ENCODE data around the gene MLF2. TPM values are rescaled to one million over a fixed set of nuclear protein-coding genes. Genes with fewer than 3 reads are reported as not detected.

MLF2 gene
- total RNA-seq, 1 donor from 2014 or later = 120 TPM

- Histone ChIP-seq H2AFZ (replicated peaks) (no peak overlapping the region), H3K4me3 (no peak overlapping the region), H3K9ac (no peak overlapping the region), H3F3A (ENCODE audit: low read depth) (peaks cover 19% of the 10 kb centered on the region), H3K27me3 (no peaks in the 10 kb centered on the region), H3K79me2 (ENCODE audit: low read depth) (peaks cover 21% of the 10 kb centered on the region), H3K4me2 (no peak overlapping the region), H4K20me1 (ENCODE audit: low read depth) (peaks cover 17% of the 10 kb centered on the region), H3K36me3 (peaks cover 4% of the 10 kb centered on the region), H3K4me1 (peaks cover 17% of the 10 kb centered on the region), H3K27ac (no peak overlapping the region), H3K9me3 (ENCODE audit: low read depth) (no peaks in the 10 kb centered on the region)
- H3K4me3 Mint-ChIP-seq = no peak overlapping the region
- peaks cover 24% of the 10 kb centered on the region for H3K4me1 Mint-ChIP-seq
- H3K9me3 Mint-ChIP-seq = no peaks in the 10 kb centered on the region
- TF ChIP-seq EZH2 (IDR thresholded peaks at IDR 0.05) (no peak), EZH2phosphoT487 (IDR thresholded peaks at IDR 0.05) (no peak), CTCF (IDR thresholded peaks at IDR 0.05) (no peak)
- H3K27ac Mint-ChIP-seq = no peak overlapping the region
- no peak for DNase-seq (ENCODE audit: low spot score)
- H3K36me3 Mint-ChIP-seq = peaks cover 22% of the 10 kb centered on the region
- peaks cover 3% of the 10 kb centered on the region for H3K27me3 Mint-ChIP-seq (ENCODE audit: insufficient read depth, low read depth)
Measured at GRCh38 chr12:6750506-6750905, 2.4 kb downstream of the MLF2 start.

DNA sequence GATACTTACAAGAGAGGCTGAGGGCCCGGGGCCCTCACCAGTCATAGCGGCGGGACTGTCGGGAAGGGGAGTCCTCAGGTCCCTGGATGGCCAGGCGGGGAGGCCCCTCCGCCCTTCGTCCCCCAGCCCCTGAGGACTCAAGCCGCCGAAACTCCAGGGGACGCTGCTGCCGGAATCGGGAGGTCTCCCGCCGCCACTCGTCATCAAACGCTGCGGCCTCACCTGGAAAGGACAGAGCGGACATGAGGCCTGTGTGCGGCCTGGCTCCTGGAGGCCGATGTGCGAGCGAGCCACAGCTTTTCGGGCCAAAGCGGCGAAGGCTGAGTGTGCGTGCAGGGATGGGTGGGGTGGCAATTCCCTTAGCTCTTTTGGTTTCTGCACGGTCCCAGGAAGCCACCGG lies 4.2 kb downstream of the MLF2 start:
- Histone ChIP-seq H3K9ac (no peak overlapping the region), H3K4me1 (peaks cover 11% of the 10 kb centered on the region), H3K36me3 (peaks cover 4% of the 10 kb centered on the region), H4K20me1 (ENCODE audit: low read depth) (peaks cover 17% of the 10 kb centered on the region), H3F3A (ENCODE audit: low read depth) (peaks cover 14% of the 10 kb centered on the region), H2AFZ (replicated peaks) (no peak overlapping the region), H3K9me3 (ENCODE audit: low read depth) (no peaks in the 10 kb centered on the region), H3K4me2 (no peak overlapping the region), H3K27ac (no peak overlapping the region), H3K79me2 (ENCODE audit: low read depth) (peaks cover 21% of the 10 kb centered on the region), H3K27me3 (no peaks in the 10 kb centered on the region), H3K4me3 (no peak overlapping the region)
- Mint-ChIP-seq H3K36me3 (peaks cover 29% of the 10 kb centered on the region), H3K9me3 (no peaks in the 10 kb centered on the region), H3K27ac (no peak overlapping the region), H3K4me3 (no peak overlapping the region), H3K4me1 (peaks cover 22% of the 10 kb centered on the region), H3K27me3 (ENCODE audit: insufficient read depth, low read depth) (peaks cover 5% of the 10 kb centered on the region)
- TF ChIP-seq CTCF (IDR thresholded peaks at IDR 0.05) (no peak), EZH2phosphoT487 (IDR thresholded peaks at IDR 0.05) (no peak), EZH2 (IDR thresholded peaks at IDR 0.05) (no peak)
- DNase-seq (ENCODE audit: low spot score) = no peak

DNA sequence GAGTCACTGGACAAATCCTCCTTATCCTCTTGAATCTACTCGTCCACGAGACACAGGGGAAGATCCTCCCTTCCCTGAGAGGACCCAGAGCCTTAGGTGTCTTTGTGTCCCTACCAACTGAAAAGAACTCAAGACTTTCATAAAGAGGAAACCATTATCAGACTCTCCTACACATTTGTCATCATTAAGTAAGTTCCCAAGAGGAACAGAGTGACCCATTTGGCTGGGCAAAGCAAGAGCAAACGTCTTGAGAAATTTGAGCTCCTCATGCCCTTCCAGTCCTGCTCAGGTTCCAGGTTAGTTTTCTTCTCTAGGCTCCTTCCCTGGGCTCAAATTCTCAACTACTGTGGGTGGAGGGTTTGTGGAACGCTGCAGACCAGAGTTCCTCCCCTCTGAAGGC lies 5.7 kb downstream of the MLF2 start:
- H3K9me3 Mint-ChIP-seq = no peaks in the 10 kb centered on the region
- no peak overlapping the region for H3K4me3 ChIP-seq
- TF ChIP-seq EZH2 (IDR thresholded peaks at IDR 0.05) (no peak), EZH2phosphoT487 (IDR thresholded peaks at IDR 0.05) (no peak), CTCF (IDR thresholded peaks at IDR 0.05) (no peak)
- DNase-seq (ENCODE audit: low spot score) = no peak
- H3K9ac ChIP-seq = no peak overlapping the region
- H3K27me3 ChIP-seq = no peaks in the 10 kb centered on the region
- H3K36me3 Mint-ChIP-seq = peaks cover 29% of the 10 kb centered on the region
- H3K27ac ChIP-seq = no peak overlapping the region
- peaks cover 4% of the 10 kb centered on the region for H3K36me3 ChIP-seq
- no peak overlapping the region for H3K4me3 Mint-ChIP-seq
- H3K27ac Mint-ChIP-seq = no peak overlapping the region
- no peaks in the 10 kb centered on the region for H3K9me3 ChIP-seq (ENCODE audit: low read depth)
- H3F3A ChIP-seq (ENCODE audit: low read depth) = peaks cover 9% of the 10 kb centered on the region
- H4K20me1 ChIP-seq (ENCODE audit: low read depth) = peaks cover 11% of the 10 kb centered on the region
- H2AFZ ChIP-seq (replicated peaks) = no peak overlapping the region
- H3K4me2 ChIP-seq = no peak overlapping the region
- peaks cover 4% of the 10 kb centered on the region for H3K27me3 Mint-ChIP-seq (ENCODE audit: insufficient read depth, low read depth)
- peaks cover 14% of the 10 kb centered on the region for H3K79me2 ChIP-seq (ENCODE audit: low read depth)
- peaks cover 16% of the 10 kb centered on the region for H3K4me1 Mint-ChIP-seq
- H3K4me1 ChIP-seq = peaks cover 10% of the 10 kb centered on the region

Measured in neural progenitor cell (in vitro differentiated cells).